NCI-H187 treated with DMSO at 0.1 percent for 48 hours (cell line): Measurements from ENCODE around the gene IMPDH2.

Source experiments
- DNase-seq: peaks from one replicate; lab custom pipeline; 2025; lab: John Stamatoyannopoulos, UW

Gene IMPDH2

DNA sequence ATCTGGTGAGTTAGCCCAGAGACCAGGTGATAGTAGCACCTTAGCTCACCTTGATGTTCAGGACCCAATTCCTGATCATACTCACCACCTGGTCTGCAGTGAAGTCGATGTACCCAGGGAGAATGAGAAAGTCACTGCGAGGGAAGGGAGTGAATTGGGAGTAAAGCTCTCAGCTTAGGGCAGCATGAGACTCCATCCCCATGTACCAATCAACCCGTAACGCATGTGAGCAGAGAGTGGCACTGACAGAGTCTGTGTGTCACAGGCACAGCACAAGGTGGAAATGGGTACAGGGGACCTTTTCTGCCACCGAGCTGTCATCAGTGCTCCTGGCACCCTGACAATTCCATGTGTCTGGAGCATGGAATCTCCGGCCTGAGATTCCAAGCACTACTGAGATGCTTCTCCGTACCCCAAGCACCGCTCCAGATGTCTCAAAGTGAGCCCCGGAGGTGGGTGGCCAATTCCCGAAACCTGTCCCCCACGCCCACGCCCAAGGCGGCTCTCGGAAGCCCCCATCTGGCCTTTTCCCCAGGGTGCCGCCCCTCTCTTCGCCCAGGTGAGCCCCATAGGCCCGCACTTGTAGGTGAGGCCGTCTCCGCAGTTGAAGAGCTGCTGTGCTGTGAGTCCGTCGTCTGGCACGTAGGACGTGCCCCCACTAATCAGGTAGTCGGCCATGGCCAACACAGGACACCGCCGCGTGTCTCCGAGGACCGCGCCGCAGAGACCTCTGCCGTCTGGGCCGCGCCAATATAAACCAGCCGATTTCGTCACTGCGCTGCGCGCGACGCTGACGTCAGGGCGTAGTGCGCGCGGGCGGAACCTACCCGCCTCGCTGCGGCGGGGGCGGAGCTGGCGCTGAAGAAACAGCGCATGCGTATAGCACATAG lies at the start of gene IMPDH2:
Gene IMPDH2 (minus strand): TSS at position 726 of the 890 bp plus-strand sequence. CDS start 48 bp downstream, at position 678.
- no peak for DNase-seq

GRCh38 chr3:49076646-49077045 lies 47.4 kb upstream of the IMPDH2 start:
- DNase-seq, result no peak

DNA sequence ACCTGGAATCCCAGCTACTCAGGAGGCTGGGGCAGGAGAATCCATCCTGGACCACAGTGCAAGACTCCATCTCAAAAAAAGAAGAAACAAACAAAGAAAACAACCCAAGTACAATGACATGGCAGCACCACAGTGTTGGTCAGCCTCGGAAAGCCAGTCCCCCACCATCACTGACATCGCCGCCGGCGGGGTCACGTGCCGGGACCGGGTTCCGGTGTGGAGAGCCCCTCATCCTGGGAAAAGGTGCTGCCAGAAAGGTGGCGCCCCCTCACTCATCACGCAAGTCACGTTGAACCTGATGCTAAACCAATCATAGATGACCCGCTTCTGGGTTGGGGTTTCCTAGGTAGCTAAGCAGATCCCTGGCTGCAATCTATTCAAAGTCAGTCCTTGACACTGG lies 46.9 kb upstream of the IMPDH2 start:
- DNase-seq, result no peak

GRCh38 chr3:49058011-49058410 lies 28.8 kb upstream of the IMPDH2 start:
- no peak for DNase-seq

GRCh38 chr3:49057268-49057667 lies 28.1 kb upstream of the IMPDH2 start:
- DNase-seq, result no peak

DNA sequence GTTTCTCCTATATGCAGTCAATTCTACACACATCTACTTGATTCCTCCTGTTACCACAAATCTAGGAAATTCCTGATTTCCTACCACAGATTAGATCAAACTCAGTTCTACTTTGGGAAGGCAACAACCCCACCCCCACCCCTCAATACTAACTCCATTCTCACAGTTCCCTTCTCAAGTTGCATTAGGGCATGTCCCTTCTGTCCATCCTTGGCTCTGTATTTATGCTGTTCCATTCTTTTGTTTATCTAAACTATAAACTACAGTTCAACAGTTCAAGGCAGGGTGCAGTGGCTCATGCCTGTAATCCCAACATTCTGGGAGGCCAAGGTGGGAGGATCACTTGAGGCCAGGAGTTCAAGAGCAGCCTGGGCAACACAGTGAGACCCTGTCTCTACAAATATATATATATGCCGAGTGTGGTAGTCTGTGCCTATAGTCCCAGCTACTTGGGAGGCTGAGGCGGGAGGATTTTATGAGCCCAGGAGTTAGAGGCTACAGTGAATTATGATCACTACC lies 25.2 kb upstream of the IMPDH2 start:
- no peak for DNase-seq

DNA sequence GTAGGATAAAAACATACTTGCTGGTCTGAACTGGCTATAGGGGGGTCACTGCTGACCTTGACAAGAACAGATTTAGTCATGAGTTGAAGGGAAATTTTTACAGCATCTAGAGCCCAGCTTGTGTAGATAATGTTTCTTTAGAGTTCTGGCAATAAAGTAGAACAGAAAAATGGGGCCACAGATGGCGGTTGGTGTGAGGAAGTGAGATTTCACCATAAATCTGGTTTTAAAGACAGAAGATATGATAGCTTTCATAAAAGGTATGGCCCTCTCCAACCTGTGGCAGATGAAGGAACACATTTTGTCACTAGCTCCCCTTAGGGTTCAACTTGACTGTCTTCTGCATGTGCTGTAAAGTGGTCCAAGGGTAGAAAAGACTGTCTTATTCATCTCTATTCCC lies 24.3 kb upstream of the IMPDH2 start:
- DNase-seq, result no peak

DNA sequence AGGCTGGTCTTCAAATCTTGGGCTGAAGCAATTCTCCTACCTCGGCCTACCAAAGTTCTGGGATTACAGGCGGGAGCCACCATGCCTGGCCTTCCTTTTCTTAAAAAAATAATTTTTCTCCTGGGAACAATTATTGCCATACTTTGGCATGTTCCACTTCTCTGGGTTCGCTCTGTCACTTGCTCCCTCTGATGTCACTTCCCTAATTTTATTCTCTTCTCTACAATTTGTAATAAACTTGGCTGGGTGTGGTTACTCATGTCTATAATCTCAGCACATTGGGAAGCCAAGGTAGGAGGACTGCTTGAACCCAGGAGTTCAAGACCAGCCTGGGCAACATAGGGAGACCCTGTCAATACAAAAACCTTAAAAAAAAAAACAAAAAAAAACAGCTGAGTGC lies 6.1 kb upstream of the IMPDH2 start:
- no peak for DNase-seq

- DNase-seq, result no peak
Measured at GRCh38 chr3:49034650-49035049, 5.5 kb upstream of the IMPDH2 start.

DNA sequence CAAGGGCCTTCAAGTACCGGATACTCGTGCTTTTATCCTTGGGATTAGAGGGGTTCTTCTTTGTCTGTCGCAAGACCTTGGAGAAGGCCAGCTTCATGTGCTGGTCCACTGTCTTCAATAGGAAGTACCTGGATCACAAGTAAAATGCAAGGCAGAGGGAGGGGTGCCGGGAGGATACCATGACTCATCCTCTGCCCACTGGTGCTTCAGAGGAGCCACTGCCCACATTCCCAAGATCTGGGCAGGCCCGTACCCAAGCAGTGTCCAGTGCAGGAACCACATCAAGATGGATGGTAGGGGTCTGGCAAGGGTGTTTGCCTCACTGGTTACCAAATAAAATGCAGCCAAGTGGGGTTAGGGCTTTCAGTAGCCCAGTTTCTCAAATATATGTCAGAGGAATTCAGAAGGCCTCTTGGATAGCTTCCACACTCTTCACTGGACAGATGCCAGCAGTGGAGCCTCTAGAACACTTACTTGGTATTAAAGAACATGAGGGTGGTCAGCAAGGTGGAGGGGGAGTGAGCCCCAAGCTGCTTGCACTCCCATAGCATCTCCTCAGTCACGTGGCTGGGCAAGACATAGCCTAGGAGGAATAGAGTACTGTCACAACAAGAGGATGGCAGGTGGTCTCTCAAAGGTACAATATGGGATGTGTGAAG lies 3.6 kb upstream of the IMPDH2 start:
- no peak for DNase-seq

- DNase-seq, result no peak
Measured at GRCh38 chr3:49030321-49030720, 1.1 kb upstream of the IMPDH2 start.

- no peak for DNase-seq
Measured at GRCh38 chr3:49029563-49029884, 326 bp upstream of the IMPDH2 start.

- no peak for DNase-seq
Measured at GRCh38 chr3:49028298-49028672, 913 bp downstream of the IMPDH2 start.

DNA sequence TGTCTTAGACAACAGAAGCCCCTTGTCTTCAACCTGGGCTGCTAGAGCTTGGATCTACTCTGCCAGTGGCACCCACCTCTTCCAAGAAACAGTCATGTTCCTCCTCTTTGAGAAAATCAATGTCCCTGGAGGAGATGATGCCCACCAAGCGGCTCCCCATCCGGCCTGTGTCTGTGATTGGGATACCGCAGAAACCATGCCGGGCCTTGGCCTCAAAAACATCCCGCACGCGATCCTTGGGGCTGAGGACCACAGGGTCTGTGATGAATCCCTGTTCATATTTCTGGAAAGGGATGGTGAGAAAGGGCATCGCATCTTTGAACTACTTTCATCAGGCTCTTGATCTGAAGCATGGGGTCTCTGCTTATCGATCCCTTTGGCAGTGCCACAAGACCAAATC lies 1.6 kb downstream of the IMPDH2 start:
- no peak for DNase-seq

- no peak for DNase-seq
Measured at GRCh38 chr3:49026536-49026935, 2.7 kb downstream of the IMPDH2 start.

DNA sequence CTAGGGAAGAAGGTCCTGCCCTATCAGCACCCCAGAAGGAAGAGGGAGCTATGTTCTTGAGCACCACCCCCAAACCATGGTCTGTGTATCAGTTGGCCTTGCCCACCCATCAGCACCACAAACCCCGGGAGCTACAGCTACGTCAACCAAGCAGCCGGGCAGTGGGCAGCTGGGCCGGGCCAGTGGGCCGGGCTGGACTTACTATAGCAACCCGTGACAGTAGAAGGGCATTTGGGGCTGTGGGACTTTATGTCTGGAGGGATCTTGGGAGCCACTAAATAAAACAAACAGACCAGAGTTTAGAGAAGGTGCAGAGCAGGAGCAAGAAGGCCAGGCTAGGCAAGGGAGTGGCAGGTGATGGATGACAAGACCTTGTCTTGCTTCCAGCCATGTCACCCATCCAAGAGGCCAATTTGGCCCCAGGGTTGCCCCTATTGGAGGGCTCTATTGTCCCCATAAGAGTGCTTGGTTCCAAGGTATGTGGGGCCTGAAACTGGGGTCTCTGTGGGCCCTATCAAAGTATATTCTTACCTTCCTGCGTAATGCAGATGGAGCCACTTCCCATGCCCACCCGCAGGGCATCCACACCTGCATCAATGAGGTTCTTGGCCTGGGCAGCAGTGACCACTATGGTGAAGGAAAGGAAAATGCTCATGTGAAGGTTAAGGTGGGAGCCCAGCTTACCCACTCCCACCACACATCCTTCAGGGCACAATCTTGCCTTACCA lies 3.2 kb downstream of the IMPDH2 start:
- DNase-seq, result no peak

- no peak for DNase-seq
Measured at GRCh38 chr3:49025005-49025792, 4.0 kb downstream of the IMPDH2 start.

DNA sequence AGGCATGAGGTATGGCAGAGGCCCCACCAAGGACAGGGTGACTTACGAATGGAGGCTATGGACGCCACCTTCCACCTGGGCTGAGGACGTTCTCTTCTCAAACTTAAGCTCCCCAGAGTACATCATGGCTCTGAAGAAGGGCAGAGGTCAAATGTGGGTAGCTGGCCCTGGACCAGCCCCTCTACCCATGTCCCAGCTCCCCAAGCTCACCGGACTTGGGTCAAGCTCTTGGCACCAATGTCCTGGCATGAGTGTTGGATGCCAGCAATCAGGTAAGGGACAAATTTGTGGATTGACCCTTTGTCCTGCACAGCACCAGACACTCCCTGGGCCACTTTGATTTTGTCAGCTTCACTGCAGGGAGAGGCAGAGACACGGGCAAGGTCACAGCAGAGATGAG lies 4.7 kb downstream of the IMPDH2 start:
- DNase-seq, result no peak

DNA sequence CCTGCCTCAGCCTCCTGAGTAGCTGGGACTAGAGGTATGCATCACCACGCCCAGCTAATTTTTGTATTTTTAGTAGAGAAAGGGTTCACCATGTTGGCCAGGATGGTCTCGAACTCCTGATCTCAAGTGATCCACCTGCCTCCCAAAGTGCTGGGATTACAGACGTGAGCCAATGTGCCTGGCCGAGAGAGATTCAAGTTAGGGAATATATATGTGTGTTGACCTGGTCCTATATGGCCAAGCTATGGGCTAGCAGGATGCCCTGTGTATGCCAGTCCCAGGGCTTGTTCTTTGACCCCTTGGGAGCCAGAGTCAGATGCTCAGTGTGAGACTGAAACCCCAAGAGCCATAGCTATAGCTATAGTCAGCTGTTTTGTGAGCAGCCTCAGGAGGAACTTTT lies 5.4 kb downstream of the IMPDH2 start:
- DNase-seq, result no peak

DNA sequence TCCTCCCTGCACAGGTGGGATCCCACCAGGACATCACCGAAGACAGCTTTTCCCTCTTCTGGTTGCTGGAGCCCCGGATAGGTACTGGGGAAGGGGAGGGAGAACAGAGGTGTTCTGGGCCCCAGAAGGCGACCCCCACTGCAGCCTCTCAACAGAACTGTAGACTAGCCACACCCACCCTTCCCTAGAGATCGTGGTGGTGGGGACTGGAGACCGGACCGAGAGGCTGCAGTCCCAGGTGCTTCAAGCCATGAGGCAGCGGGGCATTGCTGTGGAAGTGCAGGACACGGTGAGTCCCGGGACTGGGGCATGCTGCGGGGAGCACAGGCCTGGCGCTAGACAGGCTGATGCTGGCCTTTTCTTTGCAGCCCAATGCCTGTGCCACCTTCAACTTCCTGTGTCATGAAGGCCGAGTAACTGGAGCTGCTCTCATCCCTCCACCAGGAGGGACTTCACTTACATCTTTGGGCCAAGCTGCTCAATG lies 6.5 kb downstream of the IMPDH2 start:
- DNase-seq, result no peak

DNA sequence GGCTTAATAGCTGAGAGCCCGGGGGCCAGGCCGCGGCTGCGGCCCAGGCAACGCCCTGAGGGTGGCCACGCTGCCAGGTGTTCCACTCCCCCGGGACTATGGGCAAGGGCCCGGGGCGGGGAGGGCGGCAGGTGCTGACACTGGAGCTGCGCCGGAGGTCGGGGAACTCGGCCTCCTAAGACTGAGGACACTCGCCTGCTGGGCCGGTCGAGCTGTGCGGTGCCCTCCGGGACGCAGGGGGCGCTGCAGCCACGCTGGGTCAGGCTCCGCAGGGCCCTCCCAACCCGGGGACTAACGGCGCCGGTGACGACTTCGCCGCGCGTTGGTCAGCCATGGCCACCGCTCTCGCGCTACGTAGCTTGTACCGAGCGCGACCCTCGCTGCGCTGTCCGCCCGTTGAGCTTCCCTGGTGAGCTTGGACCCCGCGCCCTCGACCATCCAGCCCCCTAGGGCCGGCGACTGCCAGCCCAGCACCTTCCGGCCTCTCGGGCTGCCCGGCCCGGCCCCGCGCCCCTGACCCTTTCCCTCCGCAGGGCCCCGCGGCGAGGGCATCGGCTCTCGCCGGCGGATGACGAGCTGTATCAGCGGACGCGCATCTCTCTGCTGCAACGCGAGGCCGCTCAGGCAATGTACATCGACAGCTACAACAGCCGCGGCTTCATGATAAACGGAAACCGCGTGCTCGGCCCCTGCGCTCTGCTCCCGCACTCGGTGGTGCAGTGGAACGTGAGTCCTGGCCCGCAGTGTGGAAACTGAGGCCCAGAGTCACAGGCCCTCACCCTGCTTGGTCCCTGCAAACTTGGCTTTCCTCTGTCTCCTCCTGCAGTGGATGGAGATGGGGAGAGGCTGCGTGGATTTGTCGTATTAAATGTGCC lies 7.1 kb downstream of the IMPDH2 start, which contains the start of gene NDUFAF3:
Gene NDUFAF3 (plus strand): TSS at position 309 of the 875 bp plus-strand sequence. CDS start 24 bp downstream, at position 333.
- no peak for DNase-seq
